ENCODE measurements around the gene ZNF507.

ZNF507 gene

GRCh38 chr19:32339988-32340874, 5.2 kb upstream of the ZNF507 start:
- peak; percentile 43 for DNase-seq (ENCODE audit: low spot score)

GRCh38 chr19:32342695-32343094, 2.7 kb upstream of the ZNF507 start:
- DNase-seq (ENCODE audit: low spot score), result no peak

- no peak for DNase-seq (ENCODE audit: low spot score)
These were observed 1.7 kb upstream of the ZNF507 start for GRCh38 chr19:32343550-32344262.

GRCh38 chr19:32346901-32347300, 1.5 kb downstream of the ZNF507 start:
- no peak for DNase-seq (ENCODE audit: low spot score)

GRCh38 chr19:32347573-32347972, 2.2 kb downstream of the ZNF507 start:
- no peak for DNase-seq (ENCODE audit: low spot score)

GRCh38 chr19:32349051-32349450, 3.6 kb downstream of the ZNF507 start:
- DNase-seq (ENCODE audit: low spot score), result no peak

GRCh38 chr19:32349724-32350470, 4.5 kb downstream of the ZNF507 start:
- DNase-seq (ENCODE audit: low spot score), result no peak

- no peak for DNase-seq (ENCODE audit: low spot score)
These were observed 5.1 kb downstream of the ZNF507 start for GRCh38 chr19:32350471-32350865.

GRCh38 chr19:32350987-32351348, 5.6 kb downstream of the ZNF507 start:
- no peak for DNase-seq (ENCODE audit: low spot score)

GRCh38 chr19:32352241-32352630, 6.8 kb downstream of the ZNF507 start:
- DNase-seq (ENCODE audit: low spot score), result no peak

GRCh38 chr19:32354345-32354744, 8.9 kb downstream of the ZNF507 start:
- no peak for DNase-seq (ENCODE audit: low spot score)

- no peak for DNase-seq (ENCODE audit: low spot score)
These were observed 9.9 kb downstream of the ZNF507 start for GRCh38 chr19:32355309-32355708.

GRCh38 chr19:32357720-32358119, 12.3 kb downstream of the ZNF507 start:
- DNase-seq (ENCODE audit: low spot score), result no peak

GRCh38 chr19:32358321-32358720, 12.9 kb downstream of the ZNF507 start:
- DNase-seq (ENCODE audit: low spot score), result no peak

- no peak for DNase-seq (ENCODE audit: low spot score)
These were observed 14.2 kb downstream of the ZNF507 start for GRCh38 chr19:32359581-32359980.

GRCh38 chr19:32361574-32362317, 16.3 kb downstream of the ZNF507 start:
- no peak for DNase-seq (ENCODE audit: low spot score)

- no peak for DNase-seq (ENCODE audit: low spot score)
These were observed 16.9 kb downstream of the ZNF507 start for GRCh38 chr19:32362318-32362691.

- DNase-seq (ENCODE audit: low spot score), result no peak
These were observed 17.8 kb downstream of the ZNF507 start for GRCh38 chr19:32363175-32363574.

GRCh38 chr19:32363632-32364031, 18.2 kb downstream of the ZNF507 start:
- no peak for DNase-seq (ENCODE audit: low spot score)

- no peak for DNase-seq (ENCODE audit: low spot score)
These were observed 18.6 kb downstream of the ZNF507 start for GRCh38 chr19:32364040-32364439.

- DNase-seq (ENCODE audit: low spot score), result no peak
These were observed 21.7 kb downstream of the ZNF507 start for GRCh38 chr19:32367063-32367462.

- no peak for DNase-seq (ENCODE audit: low spot score)
These were observed 22.6 kb downstream of the ZNF507 start for GRCh38 chr19:32367948-32368536.

Data from CD4-positive, alpha-beta T cell treated with Interleukin-15 for 4 hours (primary cell).